NT2/D1 (cell line): Measurements from ENCODE around the gene RTL10.

ENCODE experiments used
- SUZ12 ChIP-seq: IDR thresholded peaks from 2 replicates; pipeline ENCODE4 v1.6.1; 2011; ENCODE audit not compliant: insufficient read length, insufficient read depth; ENCODE audit errors: extremely low read depth
- YY1 ChIP-seq: IDR thresholded peaks from 2 replicates; pipeline ENCODE4 v1.6.1; 2011; ENCODE audit not compliant: insufficient read length, insufficient read depth

DNA sequence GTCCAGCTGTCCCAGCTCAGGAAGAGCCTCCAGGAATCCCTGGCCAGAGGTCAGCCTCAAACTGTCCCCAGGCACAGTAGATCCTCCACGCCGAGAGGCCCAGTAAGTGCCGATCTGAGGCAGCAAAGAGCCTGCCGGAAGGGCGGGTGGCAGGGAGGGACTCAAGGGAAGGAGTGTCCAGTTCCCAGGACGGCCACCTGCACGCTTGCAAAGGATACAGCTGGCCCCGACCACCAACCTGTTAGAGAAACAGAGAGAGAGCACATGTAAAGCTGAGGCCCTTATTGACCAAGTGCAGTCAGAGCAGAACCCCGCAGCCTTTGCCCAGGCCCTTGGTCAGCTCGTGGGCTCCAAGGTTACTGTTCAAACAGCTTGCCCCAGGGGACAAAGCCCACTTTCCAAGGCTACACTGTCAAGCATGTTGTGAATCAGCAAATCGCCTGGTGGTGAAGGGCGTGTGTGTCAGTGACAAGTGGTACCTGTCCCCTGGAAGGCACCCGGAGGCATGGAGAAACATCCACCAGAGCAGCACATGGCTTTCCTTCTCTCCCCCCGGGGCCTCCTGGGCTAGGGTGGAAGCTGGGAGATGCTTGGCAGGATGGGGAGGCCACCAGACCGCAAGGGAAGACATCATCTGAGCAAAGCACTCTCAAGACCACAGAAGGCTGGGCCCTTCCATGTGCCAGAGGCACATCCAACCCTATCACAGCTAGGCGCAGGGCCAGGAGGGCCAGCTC lies 44.3 kb upstream of the RTL10 start:
- TF ChIP-seq YY1 (no peak), SUZ12 (no peak)
